SIG-M5 (cell line): ENCODE results near the gene MRPL34.
"Not testable (repeated sequence)": the region's sequence is repeated elsewhere in the genome, so short reads cannot be mapped to it uniquely, and the experiment has no call there.

Experiments
- DNase-seq: peaks from one replicate; lab custom pipeline; 2025; lab: John Stamatoyannopoulos, UW

The MRPL34 gene

DNA sequence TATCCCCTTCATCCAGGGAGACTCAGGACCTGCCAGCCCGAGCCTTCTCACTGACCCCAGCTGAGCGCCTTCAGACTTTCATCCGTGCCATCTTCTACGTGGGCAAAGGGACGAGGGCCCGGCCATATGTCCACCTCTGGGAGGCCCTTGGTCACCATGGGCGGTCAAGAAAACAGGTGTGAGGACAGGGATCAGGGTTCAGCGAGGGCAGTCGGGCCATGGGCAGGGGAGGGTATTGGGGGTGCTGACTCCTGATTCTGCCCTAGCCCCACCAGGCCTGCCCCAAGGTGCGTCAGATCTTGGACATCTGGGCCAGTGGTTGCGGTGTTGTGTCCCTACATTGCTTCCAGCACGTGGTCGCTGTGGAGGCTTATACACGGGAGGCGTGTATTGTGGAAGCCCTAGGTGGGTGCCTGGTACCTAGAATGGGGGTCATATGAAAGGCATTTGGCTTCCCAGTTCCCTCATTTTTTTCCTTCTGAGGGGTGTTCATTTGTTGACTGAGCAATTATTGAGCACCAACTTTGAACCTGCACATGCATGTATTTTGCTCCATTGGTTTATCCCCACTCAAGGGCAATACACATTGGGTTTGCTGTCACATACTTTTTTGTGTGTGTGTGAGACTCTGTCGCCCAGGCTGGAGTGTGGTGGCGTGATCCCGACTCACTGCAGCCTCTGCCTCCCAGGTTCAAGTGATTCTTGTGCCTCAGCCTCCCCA is 20.1 kb upstream of the MRPL34 start:
- no peak for DNase-seq

DNA sequence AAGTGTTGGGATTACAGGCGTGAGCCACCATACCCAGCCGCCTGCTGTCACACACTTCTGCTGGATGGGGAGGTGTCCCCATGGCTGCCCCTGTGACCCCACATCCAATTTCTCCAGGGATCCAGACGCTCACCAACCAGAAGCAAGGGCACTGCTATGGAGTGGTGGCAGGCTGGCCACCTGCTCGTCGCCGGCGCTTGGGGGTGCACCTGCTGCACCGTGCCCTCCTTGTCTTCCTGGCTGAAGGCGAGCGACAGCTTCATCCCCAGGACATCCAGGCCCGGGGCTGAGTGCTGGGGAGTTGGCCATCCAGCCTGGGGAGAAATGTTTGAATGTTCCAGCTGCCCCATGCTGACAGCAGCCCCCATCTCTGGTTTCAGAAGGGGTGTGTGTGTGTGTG is 19.4 kb upstream of the MRPL34 start:
- no peak for DNase-seq

DNA sequence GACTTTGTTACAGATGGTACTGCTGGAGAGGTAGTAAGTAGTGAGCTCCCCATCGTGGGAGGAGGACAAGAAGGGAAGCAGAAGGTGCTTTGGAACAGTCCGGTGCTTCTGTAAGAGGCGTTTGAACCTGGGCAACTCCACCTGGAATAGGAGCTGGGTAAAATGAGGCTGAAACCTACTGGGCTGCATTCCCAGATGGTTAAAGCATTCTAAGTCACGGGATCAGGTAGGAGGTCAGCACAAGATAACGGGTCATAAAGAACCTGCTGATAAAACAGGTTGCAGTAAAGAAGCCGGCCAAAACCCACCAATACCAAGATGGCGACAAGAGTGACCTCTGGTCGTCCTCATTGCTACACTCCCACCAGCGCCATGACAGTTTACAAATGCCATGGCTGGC is 18.9 kb upstream of the MRPL34 start:
- no peak for DNase-seq

DNA sequence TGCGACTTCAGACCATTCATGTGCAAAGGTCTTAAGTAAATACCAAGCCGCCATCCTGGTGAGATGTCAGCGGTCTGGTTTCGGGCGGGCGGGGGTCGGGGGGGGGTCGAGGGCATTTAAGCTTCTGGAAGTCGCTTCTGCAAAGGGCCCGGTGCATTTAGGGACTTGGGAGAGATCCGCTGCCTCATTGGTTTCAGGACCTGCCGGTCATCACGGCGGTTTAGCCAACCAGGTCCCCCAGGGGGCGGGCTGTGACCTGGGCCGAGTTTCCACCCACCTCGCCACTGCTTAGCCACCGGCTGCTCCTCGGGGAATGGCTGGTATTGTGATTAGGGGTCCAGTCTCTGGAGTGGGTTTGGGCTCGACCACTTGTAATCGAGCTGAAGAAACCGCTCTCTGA is 16.2 kb upstream of the MRPL34 start:
- no peak for DNase-seq

DNA sequence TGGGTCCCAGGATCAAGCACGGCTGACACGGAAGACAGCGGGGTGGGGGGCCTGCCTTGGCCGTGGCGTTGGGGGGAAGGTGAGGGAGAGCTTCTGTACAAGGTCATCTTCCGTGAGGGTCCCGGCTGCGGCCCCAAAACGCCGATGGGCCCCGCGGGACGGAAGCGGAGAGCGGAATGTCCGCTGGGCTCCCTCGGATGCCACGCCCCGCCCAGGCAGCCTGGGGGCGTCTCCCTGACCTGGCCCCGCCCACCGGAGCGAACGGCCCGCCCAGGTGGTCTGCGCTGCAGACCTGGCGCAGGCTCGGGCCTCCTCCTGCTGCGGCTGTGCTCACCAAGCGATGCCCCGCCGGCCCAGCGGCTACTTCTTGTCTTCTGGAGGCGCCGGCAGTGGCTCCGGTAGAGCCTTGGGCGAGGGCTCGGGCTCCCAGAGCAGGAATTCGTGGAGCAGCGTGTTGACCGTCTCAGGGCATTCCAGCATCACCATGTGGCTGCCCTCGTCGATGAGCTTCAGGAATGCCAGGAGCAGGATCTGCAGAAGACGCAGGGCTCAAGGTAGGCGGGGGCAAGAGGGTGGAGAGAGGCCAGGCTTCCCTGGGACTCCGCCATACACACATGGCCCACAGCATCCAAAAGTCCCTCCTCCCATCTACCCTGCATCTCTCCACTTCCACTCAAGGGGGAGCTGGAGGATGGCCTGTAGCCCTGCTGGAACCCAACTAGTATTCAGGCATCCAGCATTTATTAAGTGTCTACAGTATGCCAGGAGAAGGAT is 13.2 kb upstream of the MRPL34 start:
- no peak for DNase-seq

DNA sequence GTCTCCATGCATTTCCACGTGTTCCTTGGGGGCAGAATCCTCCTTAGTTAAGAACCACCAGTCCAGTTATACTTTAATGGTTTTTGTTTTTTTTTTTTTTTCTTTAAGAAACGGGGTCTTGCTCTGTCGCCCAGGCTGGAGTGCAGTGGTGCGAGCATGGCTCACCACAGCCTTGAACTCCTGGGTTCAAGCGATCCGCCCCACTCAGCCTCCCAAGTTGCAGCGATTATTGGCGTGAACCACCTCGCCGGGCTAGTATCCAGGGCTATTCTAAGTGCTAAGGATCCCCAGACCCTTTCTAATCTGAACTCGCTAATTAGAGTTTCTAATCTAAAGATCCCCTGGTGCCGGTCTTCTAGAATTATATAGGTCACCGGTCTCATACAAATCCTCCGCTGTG is 12.1 kb upstream of the MRPL34 start:
- DNase-seq, result no peak

DNA sequence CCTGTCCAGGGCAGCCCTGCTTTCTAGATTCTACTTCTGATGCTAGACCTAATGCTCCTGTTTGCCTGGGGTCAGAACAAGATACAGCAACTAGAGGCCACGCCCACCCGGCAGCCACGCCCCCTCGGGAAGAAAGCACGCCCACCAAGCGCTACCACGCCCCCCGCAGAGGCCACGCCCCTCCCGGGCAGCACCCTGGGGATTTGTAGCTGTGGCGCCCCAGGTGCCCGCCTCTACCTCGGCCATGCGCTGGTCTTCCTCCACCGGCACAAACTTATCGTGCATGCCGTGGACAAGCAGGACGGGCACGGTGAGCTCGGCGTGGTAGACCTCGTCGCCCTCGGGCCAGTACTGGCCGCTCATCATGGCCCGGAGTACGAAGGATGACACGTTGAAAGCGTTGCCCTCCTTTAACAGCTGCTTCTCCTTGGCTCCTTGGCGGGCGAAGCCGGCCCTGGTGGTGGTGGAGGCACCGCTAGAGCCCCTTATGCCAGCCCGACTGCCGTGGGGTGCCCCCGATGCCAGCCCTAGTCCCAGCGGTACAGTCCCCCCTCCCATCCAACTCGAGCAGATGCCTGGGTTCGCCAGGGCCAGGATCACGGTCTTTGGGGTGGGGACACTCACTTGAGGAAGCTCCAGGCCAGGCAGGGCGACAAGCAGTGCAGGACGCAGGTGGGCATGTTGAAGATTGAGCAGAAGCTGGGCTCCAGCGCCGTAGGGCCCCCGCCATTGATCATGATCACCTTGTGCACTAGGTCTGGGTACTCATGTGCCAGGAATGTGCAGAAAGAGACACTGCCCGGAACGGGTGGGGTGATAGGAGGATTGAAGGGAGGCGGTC is 11.4 kb upstream of the MRPL34 start:
- DNase-seq, result no peak

DNA sequence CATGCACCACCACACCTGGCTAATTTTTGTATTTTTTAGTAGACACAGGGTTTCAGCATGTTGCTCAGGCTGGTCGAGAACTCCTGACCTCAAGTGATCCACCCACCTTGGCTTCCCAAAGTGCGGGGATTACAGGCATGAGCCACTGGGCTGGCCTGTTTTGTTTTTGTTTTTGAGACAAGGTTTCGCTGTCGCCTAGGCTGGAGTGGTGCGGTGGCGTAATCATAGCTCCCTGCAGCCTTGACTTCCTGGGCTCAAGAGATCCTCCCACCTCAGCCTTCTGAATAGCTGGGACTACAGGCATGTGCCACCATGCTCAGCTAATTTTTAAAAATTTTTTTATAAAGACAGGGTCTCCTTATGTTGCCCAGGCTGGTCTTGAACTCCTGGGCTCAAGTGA is 10.1 kb upstream of the MRPL34 start:
- not testable (repeated sequence) for DNase-seq

DNA sequence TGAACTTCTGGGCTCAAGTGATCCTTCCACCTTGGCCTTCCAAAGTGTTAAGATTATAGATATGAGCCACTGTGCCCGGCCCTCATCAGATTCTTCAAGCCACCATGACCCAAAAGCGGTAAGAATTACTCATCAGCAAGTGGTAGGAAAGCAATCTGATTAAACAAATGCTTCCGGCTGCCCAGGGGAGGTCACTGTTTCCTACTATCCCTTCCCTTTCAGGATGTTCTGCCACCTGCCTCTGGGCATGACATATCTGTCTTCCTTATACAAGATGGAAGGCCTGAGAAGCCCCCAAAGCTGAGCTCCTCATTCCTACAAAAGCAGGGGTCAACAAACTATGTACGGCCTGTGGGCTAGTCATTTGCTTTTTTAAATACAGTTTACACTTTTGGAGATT is 9.4 kb upstream of the MRPL34 start:
- no peak for DNase-seq

DNA sequence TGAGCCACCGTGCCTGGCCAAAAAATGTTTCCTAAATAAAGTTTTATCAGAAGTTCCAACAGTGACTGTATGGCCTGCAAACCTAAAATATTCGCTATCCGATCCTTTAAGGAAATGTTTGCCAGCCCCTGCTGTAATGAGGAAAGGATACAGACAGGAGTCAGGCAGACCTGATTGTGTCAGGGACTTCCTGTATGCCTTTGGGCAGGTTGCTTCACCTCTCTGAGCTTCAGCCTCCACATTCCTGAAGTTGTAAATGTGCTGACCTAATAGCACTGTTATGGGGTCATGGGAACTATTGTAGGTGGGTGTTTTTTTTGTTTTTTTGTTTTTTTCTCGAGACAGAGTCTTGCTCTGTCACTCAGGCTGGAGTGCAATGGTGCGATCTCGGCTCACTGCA is 8.7 kb upstream of the MRPL34 start:
- no peak for DNase-seq

DNA sequence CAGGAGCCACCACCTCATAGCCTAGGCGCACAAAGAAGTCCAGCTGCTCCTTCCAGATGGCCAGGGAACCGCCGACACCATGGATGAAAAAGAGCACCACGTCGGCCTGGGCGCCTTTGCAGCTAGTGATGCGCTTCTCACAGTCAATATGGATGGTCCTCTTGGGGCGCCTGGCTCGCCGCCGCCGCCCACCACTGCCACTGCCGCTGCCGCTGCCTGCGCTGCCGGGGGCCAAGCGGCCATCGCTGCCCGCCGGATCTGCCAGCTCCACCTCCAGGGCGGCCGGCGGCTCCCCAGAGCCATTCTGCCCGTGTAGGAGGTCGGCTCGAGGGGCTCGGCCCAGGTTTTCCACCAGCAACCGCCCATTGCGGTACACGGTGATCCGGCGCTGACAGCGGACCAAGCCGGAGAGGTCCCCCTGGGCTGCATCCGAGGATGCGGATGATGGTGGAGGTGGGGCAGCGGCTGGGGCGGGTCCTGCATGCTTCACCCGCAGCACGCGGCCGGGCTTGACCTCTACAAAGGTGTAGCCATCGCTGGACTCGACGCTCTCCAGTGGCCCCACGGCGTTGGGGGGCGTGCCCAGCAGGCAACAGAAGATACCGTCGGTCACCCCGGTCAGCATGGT is 4.6 kb upstream of the MRPL34 start:
- no peak for DNase-seq

DNA sequence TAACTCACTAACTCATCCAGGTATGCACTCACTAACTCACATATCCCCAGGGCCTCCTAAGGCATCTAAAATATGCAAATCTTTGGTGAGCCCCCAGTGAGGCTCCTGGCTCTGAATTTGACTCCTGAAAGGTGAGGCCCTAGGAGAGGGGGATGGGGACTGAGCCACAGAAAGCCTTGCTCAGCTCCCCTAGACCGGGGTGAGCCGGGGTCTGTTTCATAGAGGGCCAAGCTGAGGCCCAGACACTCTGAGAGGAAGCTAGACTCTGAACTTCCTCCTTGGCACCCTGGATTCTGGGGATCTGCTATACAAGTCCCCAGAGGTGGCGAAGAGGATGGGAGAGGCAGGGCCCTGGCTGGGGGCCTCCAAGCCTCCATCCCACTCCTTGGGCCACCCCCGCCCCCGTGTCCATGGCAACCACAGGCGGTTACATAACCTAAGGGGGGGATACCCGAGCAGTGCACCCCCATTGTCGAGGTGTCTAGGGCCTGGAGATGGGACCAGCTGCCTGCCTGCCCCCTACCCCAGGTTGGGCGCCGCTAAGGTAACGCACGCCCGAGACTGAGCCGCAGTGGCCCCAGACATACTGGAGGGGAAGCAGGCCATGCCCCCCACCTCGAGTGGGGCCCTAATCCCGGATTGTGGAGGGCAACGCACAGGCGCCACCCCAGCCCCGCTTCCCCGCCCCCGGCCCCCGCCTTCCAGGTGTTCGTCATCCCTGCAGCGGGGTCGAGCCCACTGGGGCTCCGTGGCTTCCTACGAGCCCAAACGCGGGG is 3.1 kb upstream of the MRPL34 start:
- no peak for DNase-seq

DNA sequence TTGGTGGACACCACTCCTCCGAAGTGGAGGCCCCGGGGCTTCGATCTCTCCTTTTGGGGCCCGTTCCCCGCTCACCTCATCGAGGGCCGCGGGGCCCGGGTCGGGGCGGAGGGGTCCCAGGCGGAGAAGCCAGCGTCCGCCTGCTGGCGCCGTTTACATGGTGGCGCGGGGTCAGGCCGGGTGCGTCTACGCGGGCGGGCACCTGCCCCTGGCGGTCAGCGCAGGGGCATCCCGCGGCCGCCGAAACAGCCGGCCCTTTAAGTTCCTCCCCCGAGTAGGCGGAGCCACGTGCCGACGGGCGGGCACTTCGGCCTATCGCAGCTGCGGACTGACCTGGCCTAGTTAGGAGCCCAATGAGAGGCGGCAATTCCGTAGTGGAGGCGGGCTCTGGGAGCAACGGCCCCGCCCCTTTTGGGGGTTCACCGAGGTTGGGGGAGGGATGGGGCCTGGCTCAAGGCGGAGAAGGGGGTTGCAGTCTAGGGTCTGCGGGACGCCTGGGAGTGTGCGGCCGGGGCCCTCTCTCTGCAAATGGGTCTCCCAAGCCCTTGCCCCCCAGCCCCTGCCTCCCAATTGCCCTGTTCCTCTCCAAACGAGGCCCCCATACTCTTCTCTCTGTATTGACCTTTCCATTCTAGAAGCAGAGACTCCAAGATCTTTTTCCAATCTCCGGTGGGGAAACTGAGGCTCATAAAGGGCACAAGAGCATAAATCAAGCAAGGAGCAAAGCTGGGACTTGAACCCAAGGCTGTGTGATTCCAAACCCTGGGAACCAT is 2.3 kb upstream of the MRPL34 start, which contains the start of gene ABHD8:
TSS of gene ABHD8 (minus strand) at position 259 of the 773 bp plus-strand sequence. CDS start 1,809 bp downstream, outside the sequence.
- no peak for DNase-seq

DNA sequence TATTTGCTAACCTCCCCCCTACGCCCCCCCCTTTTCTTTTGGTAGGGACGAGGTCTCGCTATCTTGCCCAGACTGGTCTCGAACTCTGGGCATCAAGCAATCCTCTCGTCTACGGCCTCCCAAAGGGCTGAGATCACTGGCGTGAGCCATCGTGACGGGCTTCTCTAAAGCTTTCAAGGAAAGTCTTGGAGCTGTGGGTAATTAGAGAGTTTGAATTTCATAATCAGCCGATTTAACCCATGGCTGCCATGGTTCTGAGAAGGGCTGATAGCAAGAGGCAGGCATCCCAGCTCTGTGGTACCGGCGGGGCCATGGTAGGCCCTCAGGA is 1.8 kb upstream of the MRPL34 start:
- no peak for DNase-seq

DNA sequence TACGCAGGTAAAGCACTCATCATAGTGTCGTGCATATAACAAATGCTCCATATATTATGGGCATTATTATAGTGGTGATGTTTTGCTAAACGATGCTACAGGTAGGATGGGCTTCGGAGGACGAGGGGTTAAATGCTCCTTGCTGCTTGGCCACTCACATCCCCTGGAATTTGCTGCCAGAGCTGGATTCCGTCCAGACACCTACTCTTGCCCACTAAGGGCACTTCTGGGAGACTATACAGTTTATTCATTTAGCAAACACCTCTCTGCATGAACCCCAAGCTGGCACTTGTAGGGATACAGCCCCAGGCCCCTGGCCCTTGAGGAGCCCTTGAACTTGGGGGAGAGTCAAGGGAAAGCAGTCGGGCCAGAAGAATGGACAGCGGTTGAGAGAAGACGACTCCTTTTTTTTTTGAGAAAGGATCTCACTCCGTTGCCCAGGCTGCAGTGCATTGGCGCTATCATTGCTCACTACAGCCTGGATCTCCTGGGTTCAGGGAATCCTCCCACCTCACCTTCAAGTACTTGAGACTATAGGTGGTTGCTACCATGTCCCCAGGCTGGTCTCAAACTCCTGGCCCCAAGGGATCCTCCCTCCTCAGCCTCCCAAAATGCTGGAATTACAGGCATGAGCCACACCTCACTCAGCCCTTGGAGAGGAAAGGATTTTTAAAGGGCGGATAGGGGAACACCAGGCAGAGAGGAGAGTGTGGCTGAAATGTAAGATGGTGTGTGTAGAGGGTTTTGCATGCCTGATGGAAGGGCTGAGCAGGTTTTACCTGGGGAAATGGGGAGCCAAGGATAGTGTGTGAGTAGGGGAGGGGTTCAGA is 1.1 kb upstream of the MRPL34 start:
- DNase-seq, result no peak

DNA sequence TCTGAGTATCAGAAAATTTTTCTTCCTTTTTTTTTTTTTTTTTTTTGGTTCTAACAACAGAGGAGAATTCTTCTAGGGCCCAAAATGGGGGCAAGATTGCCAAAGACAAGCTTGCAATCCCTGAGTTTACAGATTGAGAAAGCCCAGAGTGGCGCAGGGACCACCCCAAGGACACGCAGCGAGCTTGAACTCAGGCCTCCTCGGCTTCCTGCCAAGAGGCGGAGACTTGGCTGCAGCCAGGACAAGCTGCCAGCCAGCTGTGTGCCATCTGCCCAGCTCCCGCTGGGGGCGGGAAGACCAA is 506 bp upstream of the MRPL34 start:
- DNase-seq, result no peak

DNA sequence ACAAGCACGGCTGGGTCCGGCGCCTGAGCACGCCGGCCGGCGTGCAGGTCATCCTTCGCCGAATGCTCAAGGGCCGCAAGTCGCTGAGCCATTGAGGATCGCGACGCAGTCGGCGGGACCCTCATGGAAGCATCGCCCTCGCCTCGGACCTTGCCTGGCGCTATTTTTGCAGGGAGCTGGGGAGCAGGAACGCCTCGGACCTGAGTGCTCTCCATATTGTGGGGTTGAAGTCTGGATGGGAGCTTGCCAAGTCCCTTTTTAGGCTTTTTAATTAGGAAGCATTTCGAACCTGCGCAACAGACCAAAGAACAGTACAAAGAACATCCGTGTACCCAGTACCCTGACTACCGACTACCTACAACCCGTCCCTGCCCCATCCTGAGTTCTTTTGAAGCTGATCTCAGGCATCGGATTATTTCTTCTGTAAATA is 628 bp downstream of the MRPL34 start:
- no peak for DNase-seq

DNA sequence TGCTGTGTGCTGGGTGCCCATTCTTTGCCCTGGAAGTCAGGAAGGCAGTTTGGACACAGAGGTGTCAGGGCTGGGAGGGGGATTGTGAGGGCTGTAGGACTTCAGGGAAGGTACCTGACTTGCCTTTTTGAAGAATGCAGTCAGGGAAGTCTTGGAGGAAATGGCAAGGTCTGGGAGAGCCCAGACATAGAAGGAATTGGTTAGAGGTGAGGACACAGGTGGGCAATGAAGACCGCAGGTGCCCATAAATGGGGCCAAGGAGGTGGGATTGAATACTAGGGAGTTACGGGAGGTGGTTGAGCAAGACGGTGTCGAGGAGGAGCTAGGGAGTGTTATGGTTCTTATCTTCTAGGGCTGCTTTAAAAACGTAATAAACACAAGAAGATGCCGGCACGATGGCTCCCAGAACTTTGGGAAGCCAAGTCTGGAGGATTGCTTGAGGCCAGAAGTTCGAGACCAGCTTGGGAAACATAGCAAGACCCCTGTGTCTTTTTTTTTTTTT is 2.3 kb downstream of the MRPL34 start:
- DNase-seq, result no peak

DNA sequence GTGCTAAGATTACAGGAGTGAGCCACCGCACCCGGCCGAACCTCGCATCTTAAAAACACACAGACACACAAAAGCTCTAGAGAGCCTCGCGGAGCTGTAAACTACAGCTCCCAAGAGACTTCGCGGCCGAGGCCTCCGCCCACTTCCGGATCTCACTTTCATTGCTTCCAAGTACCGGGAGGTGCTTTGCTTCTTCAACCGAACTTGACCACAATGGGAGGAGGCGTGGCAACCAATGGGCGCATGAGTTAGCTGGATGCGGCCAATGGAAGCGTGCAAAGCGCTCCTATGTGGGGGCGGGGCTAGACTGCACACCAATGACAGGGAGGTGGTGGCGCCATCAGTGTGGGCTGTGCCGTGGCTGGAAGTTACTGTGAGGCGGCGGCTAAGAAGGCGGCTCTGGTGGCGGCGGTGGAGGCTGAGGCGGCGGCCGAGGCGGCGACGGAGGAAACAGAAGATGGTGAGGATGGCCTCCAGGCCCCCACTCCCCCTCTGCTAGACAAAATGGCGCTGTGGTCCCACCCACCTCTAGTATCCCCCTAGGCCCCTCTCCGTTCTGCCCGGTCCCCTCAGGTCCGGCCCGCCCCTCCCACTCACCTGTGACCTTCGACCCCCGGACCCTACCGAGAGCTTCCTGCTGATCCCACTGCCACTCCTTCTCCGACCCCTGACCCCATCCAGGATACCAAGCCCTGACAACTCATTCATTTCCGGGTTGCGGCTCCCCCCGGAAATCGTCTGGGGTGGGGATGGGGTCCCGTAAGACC is 3.7 kb downstream of the MRPL34 start, which contains the start of gene DDA1:
TSS of gene DDA1 (plus strand) at position 366 of the 767 bp plus-strand sequence. CDS start at position 458, 92 bp downstream.
- DNase-seq, result peak; percentile 98
